Measurements from ENCODE around the gene KCNN3. TPM values are rescaled to one million over a fixed set of nuclear protein-coding genes. Genes with fewer than 3 reads are reported as not detected.

The KCNN3 gene
- total and polyA plus RNA-seq, 7 donors: 0.23 to 27.7 (median 9.4) TPM

GRCh38 chr1:154844297-154844681, 25.8 kb downstream of the KCNN3 start:
- H3K4me3 ChIP-seq: no peak overlapping the region
- intact Hi-C loops (cut with DNase I): no loop called here
- WGBS, 2 donors: 83 to 88% methylated on average over 10 of the region's 10 CpGs
- H3K4me1 ChIP-seq: peaks cover 0 to 60% (median 30%) of the 10 kb centered on the region in 4 donors
- H3K27ac ChIP-seq: peak overlapping the region in 1 of 4 donors; percentile 46
- peaks cover 0 to 3% (median 0%) of the 10 kb centered on the region in 3 donors for H3K27me3 ChIP-seq
- TF ChIP-seq POLR2A (IDR thresholded peaks at IDR 0.05): no peak
- TF ChIP-seq EP300 (IDR thresholded peaks at IDR 0.05): no peak
- TF ChIP-seq POLR2AphosphoS5 (IDR thresholded peaks at IDR 0.05): no peak
- TF ChIP-seq, protein P1, sequence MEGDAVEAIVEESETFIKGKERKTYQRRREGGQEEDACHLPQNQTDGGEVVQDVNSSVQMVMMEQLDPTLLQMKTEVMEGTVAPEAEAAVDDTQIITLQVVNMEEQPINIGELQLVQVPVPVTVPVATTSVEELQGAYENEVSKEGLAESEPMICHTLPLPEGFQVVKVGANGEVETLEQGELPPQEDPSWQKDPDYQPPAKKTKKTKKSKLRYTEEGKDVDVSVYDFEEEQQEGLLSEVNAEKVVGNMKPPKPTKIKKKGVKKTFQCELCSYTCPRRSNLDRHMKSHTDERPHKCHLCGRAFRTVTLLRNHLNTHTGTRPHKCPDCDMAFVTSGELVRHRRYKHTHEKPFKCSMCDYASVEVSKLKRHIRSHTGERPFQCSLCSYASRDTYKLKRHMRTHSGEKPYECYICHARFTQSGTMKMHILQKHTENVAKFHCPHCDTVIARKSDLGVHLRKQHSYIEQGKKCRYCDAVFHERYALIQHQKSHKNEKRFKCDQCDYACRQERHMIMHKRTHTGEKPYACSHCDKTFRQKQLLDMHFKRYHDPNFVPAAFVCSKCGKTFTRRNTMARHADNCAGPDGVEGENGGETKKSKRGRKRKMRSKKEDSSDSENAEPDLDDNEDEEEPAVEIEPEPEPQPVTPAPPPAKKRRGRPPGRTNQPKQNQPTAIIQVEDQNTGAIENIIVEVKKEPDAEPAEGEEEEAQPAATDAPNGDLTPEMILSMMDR (IDR thresholded peaks at IDR 0.05): no peak
- H3K9me3 ChIP-seq: no peaks in the 10 kb centered on the region
- H3K36me3 ChIP-seq: no peaks in the 10 kb centered on the region
- no peak for DNase-seq

DNA sequence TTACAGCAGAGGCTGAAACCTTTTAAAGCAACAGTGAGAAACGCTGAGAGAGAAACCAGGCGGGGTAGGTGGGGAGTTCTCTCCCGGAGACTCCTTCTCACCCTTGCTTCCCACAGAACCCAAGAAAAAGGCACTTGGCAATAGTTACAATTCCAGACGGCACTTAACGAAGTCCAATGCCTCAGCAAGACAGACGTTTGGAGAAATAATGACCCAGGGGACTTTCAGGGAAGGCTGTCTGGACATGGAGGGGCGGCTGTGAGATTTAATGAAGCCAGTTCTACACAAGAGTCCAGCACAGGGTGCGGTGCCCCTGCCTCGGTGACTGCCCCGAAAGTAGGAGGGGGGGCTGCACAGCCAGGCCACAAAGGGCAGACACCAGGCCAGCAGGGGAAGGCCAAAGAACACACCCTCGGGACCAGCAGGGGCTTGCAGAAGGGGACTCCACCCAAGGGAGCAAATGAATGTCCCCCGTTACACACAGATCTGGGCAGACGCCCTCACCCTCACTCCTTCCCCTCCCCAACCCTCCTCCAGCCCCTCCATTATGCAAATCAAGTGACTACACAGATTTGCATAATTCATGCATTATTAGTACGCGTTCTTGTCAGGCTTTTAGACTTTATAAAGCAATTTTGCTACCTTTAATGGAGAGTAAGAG, 26.3 kb downstream of the KCNN3 start:
- Histone ChIP-seq H3K27me3 (peaks cover 0 to 3% (median 0%) of the 10 kb centered on the region in 3 donors), H3K36me3 (no peaks in the 10 kb centered on the region), H3K4me1 (peaks cover 0 to 62% (median 31%) of the 10 kb centered on the region in 4 donors), H3K4me3 (no peak overlapping the region), H3K27ac (peak overlapping the region in 2 of 4 donors; percentile 14 to 46), H3K9me3 (no peaks in the 10 kb centered on the region)
- 54 to 67% methylated on average over 15 of the region's 15 CpGs for WGBS, 2 donors
- no peak for DNase-seq
- TF ChIP-seq, protein P1 (IDR thresholded peaks at IDR 0.05): no peak
- TF ChIP-seq POLR2AphosphoS5 (IDR thresholded peaks at IDR 0.05) (no peak), POLR2A (IDR thresholded peaks at IDR 0.05) (no peak), EP300 (IDR thresholded peaks at IDR 0.05) (no peak)
- intact Hi-C loops (cut with DNase I): no loop called here

DNA sequence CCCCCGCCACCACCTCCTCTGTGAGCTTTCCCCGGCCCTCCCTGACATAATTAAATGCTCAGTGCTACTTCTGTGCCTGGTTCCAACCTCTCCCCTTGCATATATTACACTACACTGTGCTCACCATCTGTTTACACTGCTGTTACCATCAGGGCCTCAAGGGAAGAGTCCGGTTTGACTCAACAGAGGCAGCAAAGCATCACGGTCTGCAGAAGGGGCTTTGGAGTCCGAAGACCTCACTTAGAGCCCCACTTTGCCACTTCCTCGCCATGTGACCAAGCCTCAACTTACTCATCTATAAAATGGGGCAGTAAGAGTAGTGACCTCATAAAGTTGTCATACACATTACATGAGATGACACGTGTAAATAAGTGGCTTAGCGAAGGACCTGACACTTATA, 27.4 kb downstream of the KCNN3 start:
- TF ChIP-seq POLR2A (IDR thresholded peaks at IDR 0.05) (no peak), EP300 (IDR thresholded peaks at IDR 0.05) (no peak), POLR2AphosphoS5 (IDR thresholded peaks at IDR 0.05) (no peak)
- TF ChIP-seq, protein P1 (IDR thresholded peaks at IDR 0.05): no peak
- H3K4me1 ChIP-seq: peaks cover 0 to 54% (median 23%) of the 10 kb centered on the region in 4 donors
- H3K27me3 ChIP-seq: peaks cover 0 to 3% (median 0%) of the 10 kb centered on the region in 3 donors
- H3K4me3 ChIP-seq: no peak overlapping the region
- DNase-seq: no peak
- H3K36me3 ChIP-seq: no peaks in the 10 kb centered on the region
- no peaks in the 10 kb centered on the region for H3K9me3 ChIP-seq
- intact Hi-C loops (cut with DNase I): no loop called here
- H3K27ac ChIP-seq: peak overlapping the region in 1 of 4 donors; percentile 46
- 79 to 84% methylated on average over 7 of the region's 8 CpGs for WGBS, 2 donors

DNA sequence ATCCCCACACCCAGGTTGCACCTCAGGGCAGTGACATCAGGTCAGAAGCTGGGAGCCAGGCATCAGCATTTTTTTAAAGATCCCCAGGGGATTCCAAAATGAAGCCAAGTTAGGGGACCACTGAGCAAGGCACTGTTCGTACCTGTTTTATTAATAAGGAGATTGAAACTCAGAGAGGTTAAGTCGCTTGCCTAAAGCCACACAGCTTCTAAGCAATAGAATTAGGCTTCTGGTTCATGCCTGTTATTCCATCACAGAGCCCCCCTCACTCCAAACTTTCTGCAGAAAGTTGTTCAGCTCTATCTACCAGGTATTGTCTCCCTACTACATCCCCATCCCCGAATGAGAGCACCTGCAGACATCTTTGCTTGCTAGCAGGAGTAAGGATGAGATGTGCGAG, 28.7 kb downstream of the KCNN3 start:
- no peak for DNase-seq
- WGBS, 2 donors: 71 to 82% methylated on average over 4 of the region's 4 CpGs
- peak overlapping the region in 3 of 4 donors; percentile 9 to 61 (median 16) for H3K27ac ChIP-seq

More for the DNA sequence above, 28.7 kb downstream of the KCNN3 start:
- Histone ChIP-seq H3K27me3 (peaks cover 0 to 3% (median 0%) of the 10 kb centered on the region in 3 donors), H3K9me3 (no peaks in the 10 kb centered on the region), H3K36me3 (no peaks in the 10 kb centered on the region), H3K4me1 (peaks cover 0 to 43% (median 13%) of the 10 kb centered on the region in 4 donors), H3K4me3 (no peak overlapping the region)
- intact Hi-C loops (cut with DNase I): no loop called here
- TF ChIP-seq EP300 (IDR thresholded peaks at IDR 0.05) (no peak), POLR2AphosphoS5 (IDR thresholded peaks at IDR 0.05) (no peak), POLR2A (IDR thresholded peaks at IDR 0.05) (no peak)
- TF ChIP-seq, protein P1 (IDR thresholded peaks at IDR 0.05): no peak
